ENCODE results near the gene TTC28.

DNA sequence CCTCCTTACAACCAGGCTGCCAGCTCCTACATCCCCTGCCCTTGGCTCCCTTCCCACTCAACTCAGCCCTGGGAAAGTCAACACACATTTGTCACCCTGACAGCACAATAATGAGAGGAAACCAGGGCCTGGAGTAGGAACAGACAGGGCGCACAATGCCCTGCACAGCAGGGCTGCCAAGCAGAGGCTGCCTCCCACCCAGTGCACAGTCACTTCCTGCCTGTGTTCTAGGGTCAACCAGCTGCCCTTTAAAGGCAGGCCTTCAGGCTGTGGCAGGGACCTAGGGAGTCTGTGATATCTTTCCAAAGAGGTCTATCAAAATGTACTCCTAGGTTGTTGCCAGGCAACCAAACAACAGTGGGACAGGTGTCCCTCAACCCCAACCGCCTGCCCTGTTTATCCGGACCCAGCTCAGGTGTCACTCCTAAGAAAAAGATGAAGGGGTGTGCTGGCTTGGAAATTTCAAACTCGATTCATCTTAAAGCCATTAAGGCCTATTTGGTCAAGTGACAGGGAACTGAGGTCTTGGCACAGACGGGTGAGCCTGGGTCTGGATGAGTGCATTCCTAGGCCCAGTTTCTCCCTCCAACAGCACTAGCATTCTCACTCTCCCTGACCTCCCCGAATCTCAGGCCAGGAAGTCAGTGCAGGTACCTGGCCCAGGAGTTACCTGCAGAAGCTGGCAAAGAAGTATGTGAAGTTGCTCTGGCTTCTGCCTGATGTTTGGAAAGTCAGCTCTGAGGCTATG lies 650.3 kb downstream of the TTC28 start:
- TF ChIP-seq, protein P1, sequence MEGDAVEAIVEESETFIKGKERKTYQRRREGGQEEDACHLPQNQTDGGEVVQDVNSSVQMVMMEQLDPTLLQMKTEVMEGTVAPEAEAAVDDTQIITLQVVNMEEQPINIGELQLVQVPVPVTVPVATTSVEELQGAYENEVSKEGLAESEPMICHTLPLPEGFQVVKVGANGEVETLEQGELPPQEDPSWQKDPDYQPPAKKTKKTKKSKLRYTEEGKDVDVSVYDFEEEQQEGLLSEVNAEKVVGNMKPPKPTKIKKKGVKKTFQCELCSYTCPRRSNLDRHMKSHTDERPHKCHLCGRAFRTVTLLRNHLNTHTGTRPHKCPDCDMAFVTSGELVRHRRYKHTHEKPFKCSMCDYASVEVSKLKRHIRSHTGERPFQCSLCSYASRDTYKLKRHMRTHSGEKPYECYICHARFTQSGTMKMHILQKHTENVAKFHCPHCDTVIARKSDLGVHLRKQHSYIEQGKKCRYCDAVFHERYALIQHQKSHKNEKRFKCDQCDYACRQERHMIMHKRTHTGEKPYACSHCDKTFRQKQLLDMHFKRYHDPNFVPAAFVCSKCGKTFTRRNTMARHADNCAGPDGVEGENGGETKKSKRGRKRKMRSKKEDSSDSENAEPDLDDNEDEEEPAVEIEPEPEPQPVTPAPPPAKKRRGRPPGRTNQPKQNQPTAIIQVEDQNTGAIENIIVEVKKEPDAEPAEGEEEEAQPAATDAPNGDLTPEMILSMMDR (IDR thresholded peaks at IDR 0.05): no peak
- TF ChIP-seq POLR2A (IDR thresholded peaks at IDR 0.05): no peak

All from uterus (tissue), 2 donors.